PC-9 (cell line): ENCODE results near the gene MYO3B. TPM values are rescaled to one million over a fixed set of nuclear protein-coding genes. Genes with fewer than 3 reads are reported as not detected.

Experiments
- BruUV-seq: library from RNA; stranded (reverse); fragments of 400-500 nt; replicated peaks from 2 replicates; lab custom pipeline; 2021; lab: Mats Ljungman, UMichigan
- CTCF ChIA-PET: fragments of 300-600 bp; sonication (Branson Sonifier 250); formaldehyde crosslinking; loops from one replicate; lab custom pipeline; 2022; ENCODE audit warnings: antibody characterized with exemption; lab: Charles Lee
- POLR2A ChIA-PET: fragments of 300-600 bp; sonication (Branson Sonifier 250); formaldehyde crosslinking; loops from one replicate; lab custom pipeline; 2022; ENCODE audit warnings: antibody characterized with exemption; ENCODE audit not compliant: unreplicated experiment; lab: Charles Lee
- DNase-seq, 2 experiments: peaks; one replicate each; pipeline versions ENCODE4 v3.0.0 to v3.0.0-alpha.2; 2015 to 2022; ENCODE audit warnings: mixed read lengths in 1 of 2
- H2AFZ ChIP-seq: fragments of 200-600 bp; sonication (generic); 2 replicates; pipeline ENCODE4 v1.8.1; 2017; ENCODE audit warnings: antibody characterized with exemption
- H3F3A ChIP-seq: fragments of 200-600 bp; sonication (generic); 2 replicates; pipeline ENCODE4 v1.8.1; 2017; ENCODE audit warnings: antibody characterized with exemption, mild to moderate bottlenecking, low read depth; ENCODE audit not compliant: insufficient read depth
- H3K27ac ChIP-seq: fragments of 200-600 bp; sonication (generic); 2 replicates; pipeline ENCODE4 v1.6.1; 2016; ENCODE audit warnings: mixed run types
- H3K27me3 ChIP-seq: fragments of 200-600 bp; sonication (generic); 2 replicates; pipeline ENCODE4 v1.6.1; 2016; ENCODE audit warnings: low read depth, mixed run types; ENCODE audit not compliant: insufficient read depth
- H3K36me3 ChIP-seq: fragments of 200-600 bp; sonication (generic); 2 replicates; pipeline ENCODE4 v1.6.1; 2016; ENCODE audit warnings: low read depth, mixed run types
- H3K4me1 ChIP-seq: fragments of 200-600 bp; sonication (generic); replicated peaks from 2 replicates; pipeline ENCODE4 v1.6.1; 2016; ENCODE audit warnings: mixed run types; ENCODE audit not compliant: insufficient read depth
- H3K4me2 ChIP-seq: fragments of 200-600 bp; sonication (generic); 2 replicates; pipeline ENCODE4 v1.6.1; 2017; ENCODE audit warnings: mixed run types
- H3K4me3 ChIP-seq: fragments of 200-600 bp; sonication (generic); 2 replicates; pipeline ENCODE4 v1.6.1; 2016; ENCODE audit warnings: mixed run types
- H3K79me2 ChIP-seq: fragments of 200-600 bp; sonication (generic); 2 replicates; pipeline ENCODE4 v1.6.1; 2017; ENCODE audit warnings: low read depth, mixed run types
- H3K9me2 ChIP-seq: fragments of 200-600 bp; sonication (generic); 2 replicates; pipeline ENCODE4 v1.8.1; 2017; ENCODE audit warnings: mild to moderate bottlenecking; ENCODE audit not compliant: insufficient read depth
- H3K9me3 ChIP-seq: fragments of 200-600 bp; sonication (generic); 2 replicates; pipeline ENCODE4 v1.8.1; 2016; ENCODE audit warnings: low read depth; ENCODE audit not compliant: insufficient read depth
- H4K20me1 ChIP-seq: fragments of 200-600 bp; sonication (generic); 2 replicates; pipeline ENCODE4 v1.8.1; 2017; ENCODE audit not compliant: insufficient read depth
- EZH2 ChIP-seq: fragments of 200-600 bp; sonication (generic); IDR thresholded peaks from 2 replicates; pipeline ENCODE4 v1.8.0; 2017; ENCODE audit warnings: antibody characterized with exemption, low read depth
- intact Hi-C: fragments of 100-400 bp; cut with micrococcal nuclease; formaldehyde crosslinking; loops from one replicate; pipeline ENCODE4 v1.10.0; 2022; ENCODE audit not compliant: unreplicated experiment
- total RNA-seq: library from RNA; stranded (reverse); gene quantifications from 2 replicates; pipeline ENCODE4 v1.2.3, GENCODE V29; 2021
- TF ChIP-seq, protein P1 (sequence below): fragments of 200-600 bp; sonication (generic); conservative IDR thresholded peaks from 2 replicates; pipeline ENCODE4 v1.6.1; 2017; ENCODE audit warnings: mixed run types, antibody characterized with exemption, mild to moderate bottlenecking, moderate library complexity

Gene MYO3B
- total RNA-seq, 1 experiment from 2014 or later: 5.3 TPM

DNA sequence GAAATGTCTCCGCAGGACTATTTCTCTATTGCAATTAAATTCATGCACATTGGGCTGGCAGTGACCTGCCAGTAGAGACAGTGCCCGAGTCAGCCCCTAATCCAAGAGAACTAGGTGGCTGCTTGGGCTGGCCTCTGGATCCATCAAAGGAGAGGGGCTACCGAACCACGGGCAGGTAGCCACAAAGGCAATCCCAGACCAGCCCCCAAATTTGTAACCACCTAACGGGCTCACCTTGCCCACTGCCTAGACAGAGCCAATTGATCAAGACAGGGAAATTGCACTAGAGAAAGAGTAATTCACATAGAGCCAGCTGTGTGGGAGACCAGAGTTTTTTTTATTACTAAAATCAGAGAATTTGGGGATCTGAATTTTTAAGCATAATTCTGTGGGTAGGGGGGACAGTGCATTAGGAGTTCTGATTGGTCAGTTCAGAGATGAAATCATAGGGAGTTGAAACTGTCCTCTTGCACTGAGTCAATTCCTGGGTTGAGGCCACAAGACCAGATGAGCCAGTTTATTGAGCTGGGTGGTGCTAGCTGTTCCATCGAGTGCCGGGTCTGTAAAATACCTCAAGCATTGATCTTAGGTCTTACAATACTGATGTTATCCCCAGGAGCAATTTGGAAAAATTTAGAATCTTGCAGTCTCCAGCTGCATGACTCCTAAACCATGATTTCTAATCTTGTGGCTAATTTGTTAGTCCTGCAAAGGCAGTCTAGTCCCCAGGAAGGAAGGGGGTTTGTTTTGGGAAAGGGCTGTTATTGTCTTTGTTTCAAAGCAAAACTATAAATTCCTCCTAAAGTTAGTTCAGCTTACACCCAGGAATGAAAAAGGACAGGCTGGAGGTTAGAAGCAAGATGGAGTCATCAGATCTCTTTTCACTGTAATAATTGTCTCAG lies 276.8 kb downstream of the MYO3B start:
- H3K4me2 ChIP-seq: peak overlapping the region; percentile 26
- POLR2A ChIA-PET: interaction anchor here (0.7 kb wide), 1 partner anchor 9 kb away, joined by 3 read pairs; no protein-coding TSS in a partner anchor
- H3K27me3 ChIP-seq: no peaks in the 10 kb centered on the region
- peak overlapping the region; percentile 0; the same call in 1 of the 2 replicates for H3K27ac ChIP-seq
- no peaks in the 10 kb centered on the region for H3F3A ChIP-seq
- BruUV-seq: no TSS peak
- DNase-seq: peak in 1 of 2 experiments; percentile 62
- H3K9me3 ChIP-seq: 0 out of 2 replicates have a peak, but pooled peaks cover 1% of the 10 kb centered on the region
- intact Hi-C loops: no loop called here
- no peaks in the 10 kb centered on the region for H4K20me1 ChIP-seq
- no peaks in the 10 kb centered on the region for H3K36me3 ChIP-seq
- no peak overlapping the region for H3K4me3 ChIP-seq
- no peak overlapping the region for H2AFZ ChIP-seq
- no peaks in the 10 kb centered on the region for H3K9me2 ChIP-seq
- no peaks in the 10 kb centered on the region for H3K79me2 ChIP-seq
- H3K4me1 ChIP-seq: peaks cover 16% of the 10 kb centered on the region
- TF ChIP-seq, protein P1, sequence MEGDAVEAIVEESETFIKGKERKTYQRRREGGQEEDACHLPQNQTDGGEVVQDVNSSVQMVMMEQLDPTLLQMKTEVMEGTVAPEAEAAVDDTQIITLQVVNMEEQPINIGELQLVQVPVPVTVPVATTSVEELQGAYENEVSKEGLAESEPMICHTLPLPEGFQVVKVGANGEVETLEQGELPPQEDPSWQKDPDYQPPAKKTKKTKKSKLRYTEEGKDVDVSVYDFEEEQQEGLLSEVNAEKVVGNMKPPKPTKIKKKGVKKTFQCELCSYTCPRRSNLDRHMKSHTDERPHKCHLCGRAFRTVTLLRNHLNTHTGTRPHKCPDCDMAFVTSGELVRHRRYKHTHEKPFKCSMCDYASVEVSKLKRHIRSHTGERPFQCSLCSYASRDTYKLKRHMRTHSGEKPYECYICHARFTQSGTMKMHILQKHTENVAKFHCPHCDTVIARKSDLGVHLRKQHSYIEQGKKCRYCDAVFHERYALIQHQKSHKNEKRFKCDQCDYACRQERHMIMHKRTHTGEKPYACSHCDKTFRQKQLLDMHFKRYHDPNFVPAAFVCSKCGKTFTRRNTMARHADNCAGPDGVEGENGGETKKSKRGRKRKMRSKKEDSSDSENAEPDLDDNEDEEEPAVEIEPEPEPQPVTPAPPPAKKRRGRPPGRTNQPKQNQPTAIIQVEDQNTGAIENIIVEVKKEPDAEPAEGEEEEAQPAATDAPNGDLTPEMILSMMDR: no peak
- no peak for TF ChIP-seq EZH2
- CTCF ChIA-PET: no interaction called here

DNA sequence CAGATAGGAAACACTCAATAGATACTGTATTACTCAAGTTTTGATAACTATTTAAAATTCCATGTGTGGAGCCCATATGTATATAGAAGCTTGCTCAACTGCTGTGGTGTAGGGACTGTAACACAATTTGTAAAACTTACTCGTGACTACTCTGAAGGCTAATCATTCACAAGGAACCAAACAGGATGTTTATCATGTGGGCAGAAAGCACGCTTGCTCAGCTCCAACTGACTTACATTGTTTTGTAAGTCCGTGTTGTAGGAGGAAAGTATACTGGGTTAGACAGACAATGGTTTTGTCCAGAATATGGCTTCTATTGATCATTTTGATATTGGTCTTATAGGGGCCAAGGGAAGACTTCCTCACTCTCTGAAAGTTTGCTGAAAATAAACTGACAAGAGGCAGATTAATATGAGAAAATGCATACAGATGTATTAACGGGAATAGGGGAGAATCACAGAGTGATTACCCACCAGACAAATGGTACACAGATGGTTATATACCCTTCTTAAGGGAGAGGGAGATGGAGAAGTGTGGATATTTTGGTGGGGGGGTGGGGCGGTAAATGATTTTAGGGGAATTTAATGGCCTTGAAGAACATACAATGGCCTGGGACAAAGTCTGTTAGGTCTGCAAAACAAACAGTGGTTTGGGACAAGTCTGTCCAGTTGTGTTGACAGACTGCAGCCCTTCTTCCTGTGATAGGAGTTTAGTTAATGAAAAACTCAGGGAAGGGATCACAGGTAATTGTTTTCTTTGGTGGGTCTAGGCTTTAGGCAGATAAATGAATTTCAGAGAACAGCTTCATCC lies 277.9 kb downstream of the MYO3B start:
- H3K27me3 ChIP-seq: no peaks in the 10 kb centered on the region
- no peaks in the 10 kb centered on the region for H4K20me1 ChIP-seq
- ChIA-PET POLR2A (no interaction called here), CTCF (no interaction called here)
- H3K36me3 ChIP-seq: no peaks in the 10 kb centered on the region
- H3F3A ChIP-seq: no peaks in the 10 kb centered on the region
- BruUV-seq: no TSS peak
- no peaks in the 10 kb centered on the region for H3K79me2 ChIP-seq
- H3K27ac ChIP-seq: peak overlapping the region; percentile 0; the same call in 1 of the 2 replicates
- intact Hi-C loops: no loop called here
- peak overlapping the region; percentile 46; the same call in 1 of the 2 replicates for H2AFZ ChIP-seq
- DNase-seq: no peak
- no peak overlapping the region for H3K4me3 ChIP-seq
- no peaks in the 10 kb centered on the region for H3K9me2 ChIP-seq
- no peaks in the 10 kb centered on the region for H3K9me3 ChIP-seq
- TF ChIP-seq, protein P1: no peak
- no peak for TF ChIP-seq EZH2
- peak overlapping the region; percentile 26; the same call in 1 of the 2 replicates for H3K4me2 ChIP-seq
- H3K4me1 ChIP-seq: peaks cover 16% of the 10 kb centered on the region

DNA sequence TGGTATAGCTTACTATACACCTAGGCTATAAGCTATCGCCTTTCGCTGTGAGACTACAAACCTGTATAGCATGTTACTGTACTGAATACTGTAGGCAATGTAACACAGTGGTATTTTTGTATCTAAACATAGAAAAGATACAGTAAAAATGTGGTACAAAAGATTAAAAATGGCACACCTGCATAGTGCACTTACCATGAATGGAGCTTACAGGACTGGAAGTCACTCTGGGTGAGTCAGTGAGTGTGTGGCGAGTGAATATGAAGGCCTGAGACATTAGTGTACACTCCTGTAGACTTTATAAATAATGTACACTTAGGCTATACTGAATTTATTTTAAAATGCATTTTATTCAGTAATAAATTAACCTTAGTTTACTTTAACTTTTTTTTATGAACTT lies 279.0 kb downstream of the MYO3B start:
- no peaks in the 10 kb centered on the region for H3K9me2 ChIP-seq
- ChIA-PET CTCF (no interaction called here), POLR2A (no interaction called here)
- H3K79me2 ChIP-seq: no peaks in the 10 kb centered on the region
- H3K27me3 ChIP-seq: no peaks in the 10 kb centered on the region
- H3K27ac ChIP-seq: no peak overlapping the region
- peaks cover 16% of the 10 kb centered on the region for H3K4me1 ChIP-seq
- no TSS peak for BruUV-seq
- H3K36me3 ChIP-seq: no peaks in the 10 kb centered on the region
- no peak for DNase-seq
- no peaks in the 10 kb centered on the region for H4K20me1 ChIP-seq
- no peak for TF ChIP-seq EZH2
- TF ChIP-seq, protein P1: no peak
- no peak overlapping the region for H3K4me3 ChIP-seq
- H3K9me3 ChIP-seq: no peaks in the 10 kb centered on the region
- intact Hi-C loops: no loop called here
- H2AFZ ChIP-seq: no peak overlapping the region
- no peak overlapping the region for H3K4me2 ChIP-seq
- no peaks in the 10 kb centered on the region for H3F3A ChIP-seq
